Liver (tissue), 9 donors: ENCODE measurements around the gene SDK2. TPM values are rescaled to one million over a fixed set of nuclear protein-coding genes. Genes with fewer than 3 reads are reported as not detected.
A peak's percentile ranks its signal among the peaks of the same experiment; 100 is the strongest.

Source experiments
- DNase-seq: peaks from one replicate; pipeline ENCODE4 v3.0.0-alpha.2; 2017; ENCODE audit warnings: low spot score
- H3K27ac ChIP-seq, 2 donors: one replicate each; pipeline ENCODE4 v1.7.0; 2013; ENCODE audit warnings: inconsistent platforms in 2 of 2, low read length in 2 of 2, control low read depth in 1 of 2, low read depth in 1 of 2, mild to moderate bottlenecking in 1 of 2
- H3K27me3 ChIP-seq, 4 donors: one replicate each; pipeline versions ENCODE4 v1.6.1 to v1.7.0; 2013; ENCODE audit warnings: low read length in 3 of 4, inconsistent platforms in 1 of 4, mild to moderate bottlenecking in 1 of 4, moderate library complexity in 1 of 4; ENCODE audit not compliant: control insufficient read depth in 4 of 4, insufficient read depth in 4 of 4
- H3K36me3 ChIP-seq, 4 donors: one replicate each; pipeline versions ENCODE4 v1.6.1 to v1.7.0; 2013; ENCODE audit warnings: low read length in 3 of 4, mild to moderate bottlenecking in 3 of 4, low read depth in 1 of 4, moderate library complexity in 1 of 4; ENCODE audit not compliant: control insufficient read depth in 4 of 4, insufficient read depth in 3 of 4
- H3K4me1 ChIP-seq, 4 donors: one replicate each; pipeline versions ENCODE4 v1.6.1 to v1.7.0; 2013; ENCODE audit warnings: low read length in 3 of 4, mild to moderate bottlenecking in 3 of 4, moderate library complexity in 1 of 4; ENCODE audit not compliant: control insufficient read depth in 4 of 4, insufficient read depth in 4 of 4
- H3K4me3 ChIP-seq, 3 donors: one replicate each; pipeline versions ENCODE4 v1.6.1 to v1.7.0; 2013; ENCODE audit warnings: low read length in 3 of 3, control low read depth in 1 of 3, low read depth in 1 of 3, mild to moderate bottlenecking in 1 of 3
- H3K9ac ChIP-seq, 2 donors: one replicate each; pipeline ENCODE4 v1.7.0; 2013; ENCODE audit warnings: low read length in 2 of 2, mild to moderate bottlenecking in 2 of 2, moderate library complexity in 2 of 2, control low read depth in 1 of 2, low read depth in 1 of 2
- H3K9me3 ChIP-seq, 4 donors: one replicate each; pipeline versions ENCODE4 v1.6.1 to v1.7.0; 2013; ENCODE audit warnings: low read length in 3 of 4; ENCODE audit not compliant: control insufficient read depth in 4 of 4
- ATF3 ChIP-seq: IDR thresholded peaks from 2 replicates; pipeline ENCODE4 v1.6.1; 2016; ENCODE audit warnings: antibody characterized with exemption
- FOXA1 ChIP-seq: IDR thresholded peaks from 2 replicates; pipeline ENCODE4 v1.6.1; 2016; ENCODE audit warnings: antibody characterized with exemption
- FOXA2 ChIP-seq: IDR thresholded peaks from 2 replicates; pipeline ENCODE4 v1.6.1; 2016; ENCODE audit warnings: antibody characterized with exemption
- GABPA ChIP-seq, 2 donors: IDR thresholded peaks in 1 of 2; conservative IDR thresholded peaks in 1 of 2; 2 replicates each; pipeline ENCODE4 v1.6.1; 2016; ENCODE audit warnings: antibody characterized with exemption in 2 of 2, mild to moderate bottlenecking in 1 of 2, moderate library complexity in 1 of 2
- HNF4A ChIP-seq, 2 donors: conservative IDR thresholded peaks; 2 replicates each; pipeline ENCODE4 v1.6.1; 2016; ENCODE audit warnings: antibody characterized with exemption in 2 of 2, mild to moderate bottlenecking in 2 of 2
- HNF4G ChIP-seq: IDR thresholded peaks from 2 replicates; pipeline ENCODE4 v1.6.1; 2016; ENCODE audit warnings: antibody characterized with exemption
- JUND ChIP-seq, 2 donors: IDR thresholded peaks; 2 replicates each; pipeline ENCODE4 v1.6.1; 2016; ENCODE audit warnings: antibody characterized with exemption in 2 of 2
- RAD21 ChIP-seq, 2 donors: IDR thresholded peaks; 2 replicates each; pipeline ENCODE4 v1.6.1; 2016; ENCODE audit warnings: antibody characterized with exemption in 2 of 2, mild to moderate bottlenecking in 2 of 2
- RXRA ChIP-seq, 2 donors: IDR thresholded peaks; 2 replicates each; pipeline ENCODE4 v1.6.1; 2017 to 2018; ENCODE audit warnings: antibody characterized with exemption in 2 of 2, mild to moderate bottlenecking in 1 of 2
- SP1 ChIP-seq: IDR thresholded peaks from 2 replicates; pipeline ENCODE4 v1.6.1; 2018; ENCODE audit warnings: antibody characterized with exemption, mild to moderate bottlenecking
- TAF1 ChIP-seq: conservative IDR thresholded peaks from 2 replicates; pipeline ENCODE4 v1.6.1; 2016; ENCODE audit warnings: antibody characterized with exemption, mild to moderate bottlenecking
- ZBTB33 ChIP-seq: IDR thresholded peaks from 2 replicates; pipeline ENCODE4 v1.6.1; 2016; ENCODE audit warnings: antibody characterized with exemption
- WGBS: extraction: QIAGEN DNeasy Blood & Tissue Kit; methylation state at CpG from one replicate; pipeline ENCODE4 v1.1.7; 2013; 5-methylcytosine and 5-hydroxymethylcytosine counted together
- polyA plus RNA-seq, 2 donors: library from polyadenylated mRNA; stranded (reverse) in 1 of 2; unstranded in 1 of 2; fragments of 200-250 nt in 1 of 2; fragments of >200 nt in 1 of 2; fragmentation: Nextera tagmentation in 1 of 2; extraction: Ambion mirVana in 1 of 2; gene quantifications; one replicate each; pipeline versions ENCODE4 v1.2.1 to v1.2.3, GENCODE V29; 2013 to 2015
- total RNA-seq, 2 donors: library from RNA; depleted of rRNA; stranded (reverse); fragments of >200 nt; gene quantifications; one replicate each; pipeline ENCODE4 v1.2.3, GENCODE V29; 2014
- TF ChIP-seq, protein P1 (sequence below): IDR thresholded peaks from 2 replicates; pipeline ENCODE4 v1.6.1; 2016; ENCODE audit warnings: antibody characterized with exemption
- TF ChIP-seq, protein P2 (sequence below): IDR thresholded peaks from 2 replicates; pipeline ENCODE4 v1.6.1; 2016; ENCODE audit warnings: antibody characterized with exemption, mild to moderate bottlenecking
- TF ChIP-seq, protein P3 (sequence below): fragments of 150-350 bp; IDR thresholded peaks from 2 replicates; pipeline ENCODE4 v1.5.1; 2017; ENCODE audit warnings: improper control_type of control experiment, low read depth, low read length; ENCODE audit not compliant: missing input control
- donor health status: healthy.
- donor health status: healthy.
- donor health status: healthy.
- donor health status: healthy.
- donor health status: healthy.

Gene SDK2
- total and polyA plus RNA-seq, 4 donors = 0.05 to 0.42 (median 0.10) TPM

- TF ChIP-seq ZBTB33 = no peak
- TF ChIP-seq SP1 = peak; percentile 69
- TF ChIP-seq RAD21 (IDR thresholded peaks at IDR 0.05) = peak; percentile 31 to 38
- peak; percentile 43 for TF ChIP-seq TAF1
- no peak for TF ChIP-seq ATF3
- TF ChIP-seq FOXA2 = no peak
Observed at GRCh38 chr17:73311781-73312641, 332.2 kb downstream of the SDK2 start, which contains the start of gene CDC42EP4 (continued).

- Histone ChIP-seq H3K36me3 (no peaks in the 10 kb centered on the region), H3K27me3 (no peaks in the 10 kb centered on the region), H3K9ac (peak overlapping the region; percentile 72 to 89), H3K9me3 (no peaks in the 10 kb centered on the region), H3K4me1 (peaks cover 5 to 34% (median 20%) of the 10 kb centered on the region in 4 donors), H3K4me3 (peak overlapping the region; percentile 85 to 88 (median 85)), H3K27ac (peak overlapping the region; percentile 95 to 96)
- no peak for TF ChIP-seq FOXA1
- TF ChIP-seq, protein P1, sequence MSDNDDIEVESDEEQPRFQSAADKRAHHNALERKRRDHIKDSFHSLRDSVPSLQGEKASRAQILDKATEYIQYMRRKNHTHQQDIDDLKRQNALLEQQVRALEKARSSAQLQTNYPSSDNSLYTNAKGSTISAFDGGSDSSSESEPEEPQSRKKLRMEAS = no peak
- TF ChIP-seq ZBTB33 = no peak
- no peak for TF ChIP-seq JUND (IDR thresholded peaks at IDR 0.05)
- no peak for TF ChIP-seq FOXA2
- TF ChIP-seq HNF4A (conservative IDR thresholded peaks at IDR 0.05) = no peak
- TF ChIP-seq ATF3 = no peak
- no peak for TF ChIP-seq TAF1
- no peak for TF ChIP-seq HNF4G
- TF ChIP-seq RXRA (IDR thresholded peaks at IDR 0.05) = no peak
- TF ChIP-seq, protein P2, sequence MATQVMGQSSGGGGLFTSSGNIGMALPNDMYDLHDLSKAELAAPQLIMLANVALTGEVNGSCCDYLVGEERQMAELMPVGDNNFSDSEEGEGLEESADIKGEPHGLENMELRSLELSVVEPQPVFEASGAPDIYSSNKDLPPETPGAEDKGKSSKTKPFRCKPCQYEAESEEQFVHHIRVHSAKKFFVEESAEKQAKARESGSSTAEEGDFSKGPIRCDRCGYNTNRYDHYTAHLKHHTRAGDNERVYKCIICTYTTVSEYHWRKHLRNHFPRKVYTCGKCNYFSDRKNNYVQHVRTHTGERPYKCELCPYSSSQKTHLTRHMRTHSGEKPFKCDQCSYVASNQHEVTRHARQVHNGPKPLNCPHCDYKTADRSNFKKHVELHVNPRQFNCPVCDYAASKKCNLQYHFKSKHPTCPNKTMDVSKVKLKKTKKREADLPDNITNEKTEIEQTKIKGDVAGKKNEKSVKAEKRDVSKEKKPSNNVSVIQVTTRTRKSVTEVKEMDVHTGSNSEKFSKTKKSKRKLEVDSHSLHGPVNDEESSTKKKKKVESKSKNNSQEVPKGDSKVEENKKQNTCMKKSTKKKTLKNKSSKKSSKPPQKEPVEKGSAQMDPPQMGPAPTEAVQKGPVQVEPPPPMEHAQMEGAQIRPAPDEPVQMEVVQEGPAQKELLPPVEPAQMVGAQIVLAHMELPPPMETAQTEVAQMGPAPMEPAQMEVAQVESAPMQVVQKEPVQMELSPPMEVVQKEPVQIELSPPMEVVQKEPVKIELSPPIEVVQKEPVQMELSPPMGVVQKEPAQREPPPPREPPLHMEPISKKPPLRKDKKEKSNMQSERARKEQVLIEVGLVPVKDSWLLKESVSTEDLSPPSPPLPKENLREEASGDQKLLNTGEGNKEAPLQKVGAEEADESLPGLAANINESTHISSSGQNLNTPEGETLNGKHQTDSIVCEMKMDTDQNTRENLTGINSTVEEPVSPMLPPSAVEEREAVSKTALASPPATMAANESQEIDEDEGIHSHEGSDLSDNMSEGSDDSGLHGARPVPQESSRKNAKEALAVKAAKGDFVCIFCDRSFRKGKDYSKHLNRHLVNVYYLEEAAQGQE = no peak
- TF ChIP-seq GABPA (IDR thresholded peaks at IDR 0.05 in 1 of 2, conservative IDR thresholded peaks at IDR 0.05 in 1 of 2) = no peak
- no peak for TF ChIP-seq SP1
- TF ChIP-seq, protein P3, sequence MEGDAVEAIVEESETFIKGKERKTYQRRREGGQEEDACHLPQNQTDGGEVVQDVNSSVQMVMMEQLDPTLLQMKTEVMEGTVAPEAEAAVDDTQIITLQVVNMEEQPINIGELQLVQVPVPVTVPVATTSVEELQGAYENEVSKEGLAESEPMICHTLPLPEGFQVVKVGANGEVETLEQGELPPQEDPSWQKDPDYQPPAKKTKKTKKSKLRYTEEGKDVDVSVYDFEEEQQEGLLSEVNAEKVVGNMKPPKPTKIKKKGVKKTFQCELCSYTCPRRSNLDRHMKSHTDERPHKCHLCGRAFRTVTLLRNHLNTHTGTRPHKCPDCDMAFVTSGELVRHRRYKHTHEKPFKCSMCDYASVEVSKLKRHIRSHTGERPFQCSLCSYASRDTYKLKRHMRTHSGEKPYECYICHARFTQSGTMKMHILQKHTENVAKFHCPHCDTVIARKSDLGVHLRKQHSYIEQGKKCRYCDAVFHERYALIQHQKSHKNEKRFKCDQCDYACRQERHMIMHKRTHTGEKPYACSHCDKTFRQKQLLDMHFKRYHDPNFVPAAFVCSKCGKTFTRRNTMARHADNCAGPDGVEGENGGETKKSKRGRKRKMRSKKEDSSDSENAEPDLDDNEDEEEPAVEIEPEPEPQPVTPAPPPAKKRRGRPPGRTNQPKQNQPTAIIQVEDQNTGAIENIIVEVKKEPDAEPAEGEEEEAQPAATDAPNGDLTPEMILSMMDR = no peak
- WGBS = under 1% methylated on average over 38 of the region's 38 CpGs
- DNase-seq = no peak
Observed at GRCh38 chr17:73311428-73311780, 332.8 kb downstream of the SDK2 start.
